Coronary artery (tissue), 2 donors: ENCODE data around the gene BCR.

Source experiments
- DNase-seq: peaks from one replicate; pipeline ENCODE4 v3.0.0-alpha.2; 2017; ENCODE audit warnings: low spot score
- H3K27ac ChIP-seq, 2 donors: fragments of 200-600 bp; sonication (generic); one replicate each; pipeline ENCODE4 v1.5.1; 2016 to 2019
- H3K4me3 ChIP-seq: fragments of 200-600 bp; sonication (generic); 2 replicates; pipeline ENCODE4 v1.5.1; 2016; ENCODE audit warnings: mild to moderate bottlenecking, moderate library complexity
- TF ChIP-seq, protein P1 (sequence below): fragments of 200-600 bp; sonication (generic); IDR thresholded peaks from one replicate; pipeline ENCODE4 v1.5.1; 2019; ENCODE audit warnings: antibody characterized with exemption

Gene BCR

DNA sequence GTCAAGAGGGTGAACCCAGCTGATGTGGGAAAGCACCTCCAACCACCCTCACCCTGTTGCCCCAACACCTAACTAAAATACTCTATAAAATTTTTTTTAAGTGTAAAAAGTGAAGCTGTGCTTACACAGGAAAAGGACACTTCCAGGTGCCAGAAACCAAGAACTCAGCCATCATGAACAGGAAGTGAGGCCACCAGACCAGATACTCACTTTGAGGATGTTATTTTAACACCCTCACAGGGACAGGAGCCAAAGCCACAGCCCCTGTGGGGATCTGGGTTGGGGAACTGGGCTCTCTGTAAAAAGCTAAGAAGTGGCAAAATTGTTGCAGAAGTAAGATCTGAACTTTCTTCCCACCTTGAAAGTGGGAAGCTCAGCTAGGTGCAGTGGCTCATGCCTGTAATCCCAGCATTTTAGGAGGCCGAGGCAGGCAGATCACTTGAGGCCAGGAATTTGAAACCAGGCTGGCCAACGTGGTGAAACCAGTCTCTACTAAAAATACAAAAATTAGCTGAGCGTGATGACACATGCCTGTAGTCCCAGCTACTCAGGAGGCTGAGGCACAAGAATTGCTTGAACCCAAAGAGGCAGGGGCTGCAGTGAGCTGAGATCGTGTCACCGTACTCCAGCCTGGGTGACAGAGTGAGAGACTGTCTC is 42.3 kb upstream of the BCR start:
- no peak for DNase-seq
- H3K27ac ChIP-seq, result no peak overlapping the region
- H3K4me3 ChIP-seq, result no peak overlapping the region
- TF ChIP-seq, protein P1, sequence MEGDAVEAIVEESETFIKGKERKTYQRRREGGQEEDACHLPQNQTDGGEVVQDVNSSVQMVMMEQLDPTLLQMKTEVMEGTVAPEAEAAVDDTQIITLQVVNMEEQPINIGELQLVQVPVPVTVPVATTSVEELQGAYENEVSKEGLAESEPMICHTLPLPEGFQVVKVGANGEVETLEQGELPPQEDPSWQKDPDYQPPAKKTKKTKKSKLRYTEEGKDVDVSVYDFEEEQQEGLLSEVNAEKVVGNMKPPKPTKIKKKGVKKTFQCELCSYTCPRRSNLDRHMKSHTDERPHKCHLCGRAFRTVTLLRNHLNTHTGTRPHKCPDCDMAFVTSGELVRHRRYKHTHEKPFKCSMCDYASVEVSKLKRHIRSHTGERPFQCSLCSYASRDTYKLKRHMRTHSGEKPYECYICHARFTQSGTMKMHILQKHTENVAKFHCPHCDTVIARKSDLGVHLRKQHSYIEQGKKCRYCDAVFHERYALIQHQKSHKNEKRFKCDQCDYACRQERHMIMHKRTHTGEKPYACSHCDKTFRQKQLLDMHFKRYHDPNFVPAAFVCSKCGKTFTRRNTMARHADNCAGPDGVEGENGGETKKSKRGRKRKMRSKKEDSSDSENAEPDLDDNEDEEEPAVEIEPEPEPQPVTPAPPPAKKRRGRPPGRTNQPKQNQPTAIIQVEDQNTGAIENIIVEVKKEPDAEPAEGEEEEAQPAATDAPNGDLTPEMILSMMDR, result no peak

GRCh38 chr22:23138584-23139435 is 41.5 kb upstream of the BCR start:
- no peak overlapping the region for H3K27ac ChIP-seq
- DNase-seq, result no peak
- TF ChIP-seq, protein P1, result no peak
- no peak overlapping the region for H3K4me3 ChIP-seq

GRCh38 chr22:23140385-23140784 is 39.9 kb upstream of the BCR start:
- H3K27ac ChIP-seq, result no peak overlapping the region
- no peak overlapping the region for H3K4me3 ChIP-seq
- TF ChIP-seq, protein P1, result no peak

DNA sequence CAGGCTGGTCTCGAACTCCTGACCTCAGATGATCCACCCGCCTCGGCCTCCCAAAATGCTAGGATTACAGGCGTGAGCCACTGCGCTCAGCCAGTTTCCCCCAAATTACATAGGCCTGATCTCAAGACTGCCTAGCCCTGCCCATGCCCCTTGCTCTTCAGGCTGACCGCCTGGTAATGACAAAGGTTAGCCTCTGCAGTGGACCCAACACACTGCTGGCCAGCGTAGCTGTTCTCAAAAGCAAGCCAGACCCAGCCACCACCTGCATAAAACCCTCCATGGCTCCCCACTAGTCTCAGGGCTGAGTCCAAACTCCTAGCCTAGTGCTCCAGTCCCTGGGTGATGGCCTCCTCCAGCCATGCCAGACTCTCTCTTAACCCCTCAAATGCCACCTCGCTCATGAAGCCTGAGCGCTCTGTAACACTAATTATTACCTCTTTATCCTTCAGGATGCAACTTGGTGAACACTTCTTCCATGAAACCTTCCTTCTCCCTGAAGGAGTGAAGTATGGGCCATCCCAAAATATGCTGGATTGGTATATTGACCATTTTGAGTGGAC is 37.7 kb upstream of the BCR start:
- Histone ChIP-seq H3K27ac (peak overlapping the region in 1 of 2 donors; percentile 47), H3K4me3 (peak overlapping the region; percentile 64)
- no peak for DNase-seq
- TF ChIP-seq, protein P1, result no peak

More at GRCh38 chr22:23140385-23140784, 39.9 kb upstream of the BCR start:
- no peak for DNase-seq

DNA sequence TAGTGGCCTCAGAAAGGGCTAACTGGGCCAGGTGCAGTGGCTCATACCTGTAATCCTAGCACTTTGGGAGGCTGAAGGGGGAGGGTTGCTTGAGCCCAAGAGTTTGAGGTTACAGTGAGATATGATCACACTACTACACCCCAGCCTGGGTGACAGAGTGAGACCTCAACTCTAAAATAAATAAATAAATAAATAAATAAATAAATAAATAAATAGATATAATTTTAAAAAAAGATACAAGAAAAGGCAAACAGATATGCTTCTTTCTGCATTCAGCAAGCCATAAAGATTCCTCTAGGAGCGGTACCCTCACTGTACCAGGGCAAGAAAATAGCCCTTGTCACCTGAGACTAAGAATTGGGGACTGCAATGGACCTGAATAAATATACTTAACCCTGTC is 37.2 kb upstream of the BCR start:
- Histone ChIP-seq H3K4me3 (no peak overlapping the region), H3K27ac (no peak overlapping the region)
- no peak for DNase-seq
- TF ChIP-seq, protein P1, result no peak

GRCh38 chr22:23144432-23144831 is 35.9 kb upstream of the BCR start:
- Histone ChIP-seq H3K4me3 (peak overlapping the region; percentile 69), H3K27ac (peak overlapping the region in 1 of 2 donors; percentile 67)
- TF ChIP-seq, protein P1, result no peak
- no peak for DNase-seq
